HG03108 (cell line): ENCODE results near the gene RAB44.
"Not testable (repeated sequence)": the region's sequence is repeated elsewhere in the genome, so short reads cannot be mapped to it uniquely, and the experiment has no call there.

Experiments used
- ATAC-seq: cut with Tn5 transposase; IDR thresholded peaks from one replicate; pipeline ENCODE4 v1.9.1; 2021; ENCODE audit warnings: moderate library complexity; ENCODE audit not compliant: unreplicated experiment

Gene RAB44

GRCh38 chr6:36704961-36705577 lies 7.4 kb downstream of the RAB44 start:
- ATAC-seq: not testable (repeated sequence)

- ATAC-seq: no peak
Observed at GRCh38 chr6:36706339-36706738, 8.7 kb downstream of the RAB44 start.

GRCh38 chr6:36712816-36713215 lies 15.2 kb downstream of the RAB44 start:
- no peak for ATAC-seq

GRCh38 chr6:36713846-36714245 lies 16.2 kb downstream of the RAB44 start:
- ATAC-seq: no peak

GRCh38 chr6:36714511-36714910 lies 16.9 kb downstream of the RAB44 start:
- no peak for ATAC-seq

GRCh38 chr6:36715469-36715868 lies 17.8 kb downstream of the RAB44 start:
- no peak for ATAC-seq

- no peak for ATAC-seq
Observed at GRCh38 chr6:36716476-36717093, 19.0 kb downstream of the RAB44 start.

GRCh38 chr6:36717231-36717825 lies 19.7 kb downstream of the RAB44 start:
- no peak for ATAC-seq

- no peak for ATAC-seq
Observed at GRCh38 chr6:36717871-36718540, 20.4 kb downstream of the RAB44 start.

- ATAC-seq: no peak
Observed at GRCh38 chr6:36718560-36718959, 20.9 kb downstream of the RAB44 start.

- no peak for ATAC-seq
Observed at GRCh38 chr6:36719126-36719525, 21.5 kb downstream of the RAB44 start.

GRCh38 chr6:36720251-36721141 lies 22.9 kb downstream of the RAB44 start:
- no peak for ATAC-seq

GRCh38 chr6:36721369-36722140 lies 23.9 kb downstream of the RAB44 start:
- no peak for ATAC-seq

- no peak for ATAC-seq
Observed at GRCh38 chr6:36722365-36722764, 24.7 kb downstream of the RAB44 start.

- ATAC-seq: no peak
Observed at GRCh38 chr6:36722879-36723278, 25.3 kb downstream of the RAB44 start.

- not testable (repeated sequence) for ATAC-seq
Observed at GRCh38 chr6:36723992-36724391, 26.4 kb downstream of the RAB44 start.

- ATAC-seq: no peak
Observed at GRCh38 chr6:36724514-36725390, 27.1 kb downstream of the RAB44 start.

- no peak for ATAC-seq
Observed at GRCh38 chr6:36725581-36725980, 28.0 kb downstream of the RAB44 start.

- ATAC-seq: no peak
Observed at GRCh38 chr6:36727505-36728021, 29.9 kb downstream of the RAB44 start.
